GM23338 (cell line): ENCODE data around the gene VIP. TPM values are rescaled to one million over a fixed set of nuclear protein-coding genes. Genes with fewer than 3 reads are reported as not detected.

Experiments used
- ATAC-seq: fragments of 200-7000 bp; cut with Tn5 transposase; 3 replicates; pipeline ENCODE4 v1.9.1; 2020
- DNase-seq: peaks from one replicate; pipeline ENCODE4 v3.0.0-alpha.2; 2015; ENCODE audit warnings: low spot score
- H2AFZ ChIP-seq: fragments of 200-600 bp; sonication (generic); 2 replicates; pipeline ENCODE4 v1.8.0; 2016; ENCODE audit warnings: antibody characterized with exemption, mild to moderate bottlenecking, moderate library complexity
- H3F3A ChIP-seq: fragments of 200-600 bp; sonication (generic); replicated peaks from 2 replicates; pipeline ENCODE4 v1.8.0; 2017; ENCODE audit warnings: antibody characterized with exemption, mixed run types, low read depth
- H3K27ac ChIP-seq: fragments of 200-600 bp; sonication (generic); 2 replicates; pipeline ENCODE4 v1.6.1; 2016; ENCODE audit warnings: low read depth
- H3K27me3 ChIP-seq: fragments of 200-600 bp; sonication (generic); 2 replicates; pipeline ENCODE4 v1.8.0; 2016; ENCODE audit warnings: mild to moderate bottlenecking, mixed run types, moderate library complexity; ENCODE audit not compliant: insufficient read depth
- H3K36me3 ChIP-seq: fragments of 200-600 bp; sonication (generic); 2 replicates; pipeline ENCODE4 v1.8.0; 2016; ENCODE audit warnings: mild to moderate bottlenecking; ENCODE audit not compliant: insufficient read depth
- H3K4me1 ChIP-seq: fragments of 200-600 bp; sonication (generic); 2 replicates; pipeline ENCODE4 v1.8.0; 2016; ENCODE audit warnings: mild to moderate bottlenecking, moderate library complexity; ENCODE audit not compliant: insufficient read depth
- H3K4me2 ChIP-seq: fragments of 200-600 bp; sonication (generic); 2 replicates; pipeline ENCODE4 v1.7.1; 2017; ENCODE audit warnings: mixed run types
- H3K4me3 ChIP-seq: fragments of 200-600 bp; sonication (generic); 2 replicates; pipeline ENCODE4 v1.6.1; 2016; ENCODE audit warnings: mixed run types
- H3K79me2 ChIP-seq: fragments of 200-600 bp; sonication (generic); replicated peaks from 2 replicates; pipeline ENCODE4 v1.8.0; 2017; ENCODE audit warnings: mild to moderate bottlenecking; ENCODE audit not compliant: insufficient read depth
- H3K9me2 ChIP-seq: fragments of 200-600 bp; sonication (generic); 2 replicates; pipeline ENCODE4 v1.8.0; 2017; ENCODE audit not compliant: insufficient read depth
- H4K20me1 ChIP-seq: fragments of 200-600 bp; sonication (generic); replicated peaks from 2 replicates; pipeline ENCODE4 v1.8.0; 2017; ENCODE audit warnings: mild to moderate bottlenecking; ENCODE audit not compliant: insufficient read depth
- H3K27ac Mint-ChIP-seq: 2 replicates; pipeline ENCODE4 v1.8.0; 2020; ENCODE audit warnings: inconsistent platforms, mild to moderate bottlenecking, moderate library complexity, mixed read lengths
- H3K27me3 Mint-ChIP-seq: 3 replicates; pipeline ENCODE4 v1.8.0; 2022; ENCODE audit warnings: low read depth, mild to moderate bottlenecking, moderate library complexity, mixed read lengths, inconsistent platforms; ENCODE audit not compliant: insufficient read depth, poor library complexity
- H3K36me3 Mint-ChIP-seq: 3 replicates; pipeline ENCODE4 v1.8.0; 2021; ENCODE audit warnings: low read depth, mild to moderate bottlenecking, inconsistent platforms, moderate library complexity, mixed read lengths
- H3K4me1 Mint-ChIP-seq: 3 replicates; pipeline ENCODE4 v1.8.0; 2020; ENCODE audit warnings: mild to moderate bottlenecking, inconsistent platforms, mixed read lengths
- H3K4me3 Mint-ChIP-seq: 3 replicates; pipeline ENCODE4 v1.8.0; 2021; ENCODE audit warnings: moderate library complexity, mild to moderate bottlenecking, inconsistent platforms, mixed read lengths
- H3K9me3 Mint-ChIP-seq: 3 replicates; pipeline ENCODE4 v1.8.0; 2020; ENCODE audit warnings: moderate library complexity, mild to moderate bottlenecking, inconsistent platforms, mixed read lengths
- CREB1 ChIP-seq: fragments of 250-450 bp; sonication (Bioruptor Pico); IDR thresholded peaks from 2 replicates; pipeline ENCODE4 v1.5.0; 2020; ENCODE audit warnings: low read depth, mild to moderate bottlenecking, moderate library complexity
- EZH2 ChIP-seq: fragments of 200-600 bp; sonication (generic); IDR thresholded peaks from one replicate; pipeline ENCODE4 v1.8.0; 2017; ENCODE audit warnings: antibody characterized with exemption, mild to moderate bottlenecking, low read depth; ENCODE audit not compliant: unreplicated experiment
- EZH2phosphoT487 ChIP-seq: fragments of 200-600 bp; sonication (generic); IDR thresholded peaks from one replicate; pipeline ENCODE4 v1.8.1; 2018; ENCODE audit warnings: antibody characterized with exemption; ENCODE audit not compliant: unreplicated experiment
- JUNB ChIP-seq: IDR thresholded peaks from one replicate; pipeline ENCODE4 v1.6.1; 2016; ENCODE audit warnings: antibody characterized with exemption; ENCODE audit not compliant: unreplicated experiment
- NANOG ChIP-seq: IDR thresholded peaks from 2 replicates; pipeline ENCODE4 v1.6.1; 2016; ENCODE audit warnings: antibody characterized with exemption, borderline replicate concordance
- STAT1 ChIP-seq: IDR thresholded peaks from one replicate; pipeline ENCODE4 v1.6.1; 2016; ENCODE audit warnings: antibody characterized with exemption; ENCODE audit not compliant: unreplicated experiment
- ZNF114 ChIP-seq: fragments of 250-450 bp; sonication (Bioruptor Pico); IDR thresholded peaks from 2 replicates; pipeline ENCODE4 v1.5.0; 2020; ENCODE audit warnings: mild to moderate bottlenecking, moderate library complexity
- ZNF331 ChIP-seq: fragments of 250-450 bp; sonication (Bioruptor Pico); IDR thresholded peaks from 2 replicates; pipeline ENCODE4 v1.5.0; 2020; ENCODE audit warnings: low read depth, mild to moderate bottlenecking, moderate library complexity
- polyA plus RNA-seq: library from polyadenylated mRNA; unstranded; fragments of >200 nt; fragmentation: Nextera tagmentation; extraction: Ambion mirVana; gene quantifications from 2 replicates; pipeline ENCODE4 v1.2.1, GENCODE V29; 2016
- total RNA-seq: library from RNA; depleted of rRNA; stranded (reverse); fragments of >200 nt; shearing (Covaris generic); gene quantifications from 2 replicates; pipeline ENCODE4 v1.2.3, GENCODE V29; 2014
- TF ChIP-seq, protein P1 (sequence below), 2 experiments: fragments of 200-600 bp in 1 of 2; sonication (generic) in 1 of 2; conservative IDR thresholded peaks; 2 replicates each; pipeline versions ENCODE4 v1.5.1 to v1.6.1; 2016 to 2017; ENCODE audit warnings: antibody characterized with exemption in 2 of 2, low read depth in 2 of 2, mild to moderate bottlenecking in 2 of 2, moderate library complexity in 1 of 2
- TF ChIP-seq, protein P2 (sequence below): IDR thresholded peaks from one replicate; pipeline ENCODE4 v1.6.1; 2018; ENCODE audit warnings: antibody characterized with exemption; ENCODE audit not compliant: unreplicated experiment
- TF ChIP-seq, protein P3 (sequence below): IDR thresholded peaks from 2 replicates; pipeline ENCODE4 v1.6.1; 2016; ENCODE audit warnings: antibody characterized with exemption

Gene VIP
- total and polyA plus RNA-seq, 2 experiments from 2014 or later = not detected

DNA sequence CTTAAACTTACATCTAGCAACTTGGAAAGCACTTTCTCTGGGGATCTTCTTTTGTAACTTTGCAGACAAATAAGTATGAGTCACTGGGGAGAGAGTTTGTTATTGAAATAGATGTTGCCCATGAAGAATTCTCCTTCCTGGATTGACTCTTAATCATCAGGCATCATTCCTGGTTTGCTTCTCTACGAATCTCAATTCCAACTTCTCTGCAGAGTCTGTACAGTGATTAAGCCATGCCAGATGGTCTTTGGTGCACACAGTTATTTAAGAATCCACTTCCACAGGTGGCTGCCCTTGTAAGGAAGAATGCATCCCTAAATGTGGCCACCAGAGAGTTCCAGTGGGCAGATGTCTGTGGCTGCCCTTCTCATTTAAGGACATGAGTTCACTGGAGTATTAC is 27.2 kb upstream of the VIP start (continued):
- TF ChIP-seq EZH2 (no peak), JUNB (no peak), ZNF331 (no peak), EZH2phosphoT487 (no peak), CREB1 (CRISPR knock-in tag) (no peak), STAT1 (no peak), NANOG (no peak), ZNF114 (CRISPR knock-in tag) (no peak)
- TF ChIP-seq, protein P1, sequence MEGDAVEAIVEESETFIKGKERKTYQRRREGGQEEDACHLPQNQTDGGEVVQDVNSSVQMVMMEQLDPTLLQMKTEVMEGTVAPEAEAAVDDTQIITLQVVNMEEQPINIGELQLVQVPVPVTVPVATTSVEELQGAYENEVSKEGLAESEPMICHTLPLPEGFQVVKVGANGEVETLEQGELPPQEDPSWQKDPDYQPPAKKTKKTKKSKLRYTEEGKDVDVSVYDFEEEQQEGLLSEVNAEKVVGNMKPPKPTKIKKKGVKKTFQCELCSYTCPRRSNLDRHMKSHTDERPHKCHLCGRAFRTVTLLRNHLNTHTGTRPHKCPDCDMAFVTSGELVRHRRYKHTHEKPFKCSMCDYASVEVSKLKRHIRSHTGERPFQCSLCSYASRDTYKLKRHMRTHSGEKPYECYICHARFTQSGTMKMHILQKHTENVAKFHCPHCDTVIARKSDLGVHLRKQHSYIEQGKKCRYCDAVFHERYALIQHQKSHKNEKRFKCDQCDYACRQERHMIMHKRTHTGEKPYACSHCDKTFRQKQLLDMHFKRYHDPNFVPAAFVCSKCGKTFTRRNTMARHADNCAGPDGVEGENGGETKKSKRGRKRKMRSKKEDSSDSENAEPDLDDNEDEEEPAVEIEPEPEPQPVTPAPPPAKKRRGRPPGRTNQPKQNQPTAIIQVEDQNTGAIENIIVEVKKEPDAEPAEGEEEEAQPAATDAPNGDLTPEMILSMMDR (conservative IDR thresholded peaks at IDR 0.05; ENCODE audit: low read depth in 2 of 2) = no peak
- TF ChIP-seq, protein P2, sequence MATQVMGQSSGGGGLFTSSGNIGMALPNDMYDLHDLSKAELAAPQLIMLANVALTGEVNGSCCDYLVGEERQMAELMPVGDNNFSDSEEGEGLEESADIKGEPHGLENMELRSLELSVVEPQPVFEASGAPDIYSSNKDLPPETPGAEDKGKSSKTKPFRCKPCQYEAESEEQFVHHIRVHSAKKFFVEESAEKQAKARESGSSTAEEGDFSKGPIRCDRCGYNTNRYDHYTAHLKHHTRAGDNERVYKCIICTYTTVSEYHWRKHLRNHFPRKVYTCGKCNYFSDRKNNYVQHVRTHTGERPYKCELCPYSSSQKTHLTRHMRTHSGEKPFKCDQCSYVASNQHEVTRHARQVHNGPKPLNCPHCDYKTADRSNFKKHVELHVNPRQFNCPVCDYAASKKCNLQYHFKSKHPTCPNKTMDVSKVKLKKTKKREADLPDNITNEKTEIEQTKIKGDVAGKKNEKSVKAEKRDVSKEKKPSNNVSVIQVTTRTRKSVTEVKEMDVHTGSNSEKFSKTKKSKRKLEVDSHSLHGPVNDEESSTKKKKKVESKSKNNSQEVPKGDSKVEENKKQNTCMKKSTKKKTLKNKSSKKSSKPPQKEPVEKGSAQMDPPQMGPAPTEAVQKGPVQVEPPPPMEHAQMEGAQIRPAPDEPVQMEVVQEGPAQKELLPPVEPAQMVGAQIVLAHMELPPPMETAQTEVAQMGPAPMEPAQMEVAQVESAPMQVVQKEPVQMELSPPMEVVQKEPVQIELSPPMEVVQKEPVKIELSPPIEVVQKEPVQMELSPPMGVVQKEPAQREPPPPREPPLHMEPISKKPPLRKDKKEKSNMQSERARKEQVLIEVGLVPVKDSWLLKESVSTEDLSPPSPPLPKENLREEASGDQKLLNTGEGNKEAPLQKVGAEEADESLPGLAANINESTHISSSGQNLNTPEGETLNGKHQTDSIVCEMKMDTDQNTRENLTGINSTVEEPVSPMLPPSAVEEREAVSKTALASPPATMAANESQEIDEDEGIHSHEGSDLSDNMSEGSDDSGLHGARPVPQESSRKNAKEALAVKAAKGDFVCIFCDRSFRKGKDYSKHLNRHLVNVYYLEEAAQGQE = no peak

DNA sequence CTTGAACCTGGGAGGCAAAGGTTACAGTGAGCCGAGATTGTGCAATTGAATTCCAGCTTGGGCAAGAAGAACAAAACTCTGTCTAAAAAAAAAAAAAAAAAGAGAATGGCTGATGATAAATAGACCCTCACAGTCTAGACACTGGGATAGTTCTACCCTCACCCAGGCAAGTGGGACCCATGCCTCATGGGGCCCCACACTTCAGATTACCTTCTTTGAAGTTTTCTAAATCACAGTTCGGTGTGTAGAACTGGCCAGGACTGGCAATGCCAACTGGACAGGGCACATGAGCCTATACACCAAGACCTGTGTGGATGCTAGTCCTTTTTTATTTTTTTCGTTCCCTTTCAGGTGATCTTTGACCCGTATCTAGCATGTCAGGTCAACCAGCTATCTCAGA is 24.3 kb upstream of the VIP start:
- H3K4me1 ChIP-seq = no peaks in the 10 kb centered on the region
- no peak overlapping the region for H3K27ac ChIP-seq
- H3K27me3 ChIP-seq = no peaks in the 10 kb centered on the region
- H3K9me3 Mint-ChIP-seq = no peaks in the 10 kb centered on the region
- no peaks in the 10 kb centered on the region for H3K36me3 ChIP-seq
- H3K36me3 Mint-ChIP-seq = no peaks in the 10 kb centered on the region
- H3K27ac Mint-ChIP-seq = no peak overlapping the region
- H3K9me2 ChIP-seq = 0 out of 2 replicates have a peak, but pooled peaks cover 3% of the 10 kb centered on the region
- ATAC-seq (no peak), DNase-seq (no peak)
- H3K27me3 Mint-ChIP-seq = no peaks in the 10 kb centered on the region
- no peak overlapping the region for H3K4me3 ChIP-seq
- H4K20me1 ChIP-seq = no peaks in the 10 kb centered on the region
- H3F3A ChIP-seq = no peaks in the 10 kb centered on the region
- no peak for TF ChIP-seq ZNF114 (CRISPR knock-in tag)
- TF ChIP-seq, protein P3, sequence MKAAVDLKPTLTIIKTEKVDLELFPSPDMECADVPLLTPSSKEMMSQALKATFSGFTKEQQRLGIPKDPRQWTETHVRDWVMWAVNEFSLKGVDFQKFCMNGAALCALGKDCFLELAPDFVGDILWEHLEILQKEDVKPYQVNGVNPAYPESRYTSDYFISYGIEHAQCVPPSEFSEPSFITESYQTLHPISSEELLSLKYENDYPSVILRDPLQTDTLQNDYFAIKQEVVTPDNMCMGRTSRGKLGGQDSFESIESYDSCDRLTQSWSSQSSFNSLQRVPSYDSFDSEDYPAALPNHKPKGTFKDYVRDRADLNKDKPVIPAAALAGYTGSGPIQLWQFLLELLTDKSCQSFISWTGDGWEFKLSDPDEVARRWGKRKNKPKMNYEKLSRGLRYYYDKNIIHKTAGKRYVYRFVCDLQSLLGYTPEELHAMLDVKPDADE = no peak
- TF ChIP-seq NANOG = no peak
- peaks cover 4% of the 10 kb centered on the region; the same call in 2 of the 3 replicates for H3K4me1 Mint-ChIP-seq
- no peak overlapping the region for H2AFZ ChIP-seq
- H3K4me2 ChIP-seq = no peak overlapping the region
- no peak overlapping the region for H3K4me3 Mint-ChIP-seq
- H3K79me2 ChIP-seq = no peaks in the 10 kb centered on the region
